ENCODE data around the gene GYG1. TPM values are rescaled to one million over a fixed set of nuclear protein-coding genes. Genes with fewer than 3 reads are reported as not detected.

The GYG1 gene
- polyA plus RNA-seq, 1 donor: 85.5 TPM

Other genes with a start within 250 kb of the GYG1 start
- gene CPB1, start 163.7 kb upstream of the GYG1 start, polyA plus RNA-seq (ENCODE audit: insufficient read length): 1.4 TPM
- gene CPA3, start 126.2 kb upstream of the GYG1 start, polyA plus RNA-seq (ENCODE audit: insufficient read length): 1.3 TPM
- 17.5 TPM for gene HLTF, start 95.0 kb downstream of the GYG1 start, polyA plus RNA-seq (ENCODE audit: insufficient read length)
- gene HPS3, start 138.1 kb downstream of the GYG1 start, polyA plus RNA-seq (ENCODE audit: insufficient read length): 10.6 TPM
- 1.3 TPM for gene CP, start 230.3 kb downstream of the GYG1 start, polyA plus RNA-seq (ENCODE audit: insufficient read length)